Esophagus squamous epithelium (tissue), 5 donors: Measurements from ENCODE around the gene PNPLA2. TPM values are rescaled to one million over a fixed set of nuclear protein-coding genes. Genes with fewer than 3 reads are reported as not detected.

Source experiments
- DNase-seq: peaks from one replicate; lab custom pipeline; 2025; lab: John Stamatoyannopoulos, UW
- H3K27ac ChIP-seq, 4 donors: fragments of 200-600 bp; sonication (generic); one replicate each; pipeline ENCODE4 v1.5.1; 2016 to 2019; ENCODE audit warnings: mild to moderate bottlenecking in 1 of 4
- H3K27me3 ChIP-seq, 4 donors: fragments of 200-600 bp; sonication (generic); 1 replicate in 3 of 4; 2 replicates in 1 of 4; pipeline versions ENCODE4 v1.5.1 to v1.6.0; 2017 to 2021; ENCODE audit warnings: antibody characterized with exemption in 1 of 4
- H3K36me3 ChIP-seq, 3 donors: fragments of 200-600 bp; sonication (generic); one replicate each; pipeline ENCODE4 v1.5.1; 2016 to 2019
- H3K4me1 ChIP-seq, 3 donors: fragments of 200-600 bp; sonication (generic); one replicate each; pipeline ENCODE4 v1.5.1; 2017 to 2019
- H3K4me3 ChIP-seq, 4 donors: fragments of 200-600 bp; sonication (generic); 1 replicate in 3 of 4; 2 replicates in 1 of 4; pipeline ENCODE4 v1.5.1; 2016 to 2019; ENCODE audit warnings: mild to moderate bottlenecking in 2 of 4, moderate library complexity in 1 of 4
- H3K9me3 ChIP-seq, 3 donors: fragments of 200-600 bp; sonication (generic); one replicate each; pipeline ENCODE4 v1.5.1; 2016 to 2019
- CTCF ChIP-seq, 6 experiments: fragments of 450-650 bp in 4 of 6; fragments of 200-600 bp in 2 of 6; sonication (generic) in 2 of 6; IDR thresholded peaks; one replicate each; pipeline ENCODE4 v1.5.1; 2016 to 2019; ENCODE audit warnings: antibody characterized with exemption in 6 of 6, mild to moderate bottlenecking in 4 of 6, moderate library complexity in 4 of 6
- POLR2A ChIP-seq, 4 donors: fragments of 450-650 bp; IDR thresholded peaks; one replicate each; pipeline ENCODE4 v1.6.1; 2017; ENCODE audit warnings: antibody characterized with exemption in 4 of 4, mild to moderate bottlenecking in 4 of 4, moderate library complexity in 3 of 4
- WGBS, 2 donors: methylation state at CpG; one replicate each; pipeline ENCODE4 v1.1.5; 2018; 5-methylcytosine and 5-hydroxymethylcytosine counted together
- intact Hi-C: fragments of 100-400 bp; cut with DNase I; formaldehyde crosslinking; loops from one replicate; pipeline ENCODE4 v1.15.0; 2022
- total RNA-seq, 4 donors: library from RNA; depleted of rRNA; stranded (reverse); fragments of >200 nt; gene quantifications; one replicate each; pipeline ENCODE4 v1.1.0, GENCODE V29; 2016
- donor health status: DM: yes; HTN: yes; CAD: no.

PNPLA2 gene
- total RNA-seq, 4 donors from 2014 or later, result 14.2 to 42.7 (median 26.0) TPM

- intact Hi-C loops, result no loop called here
- TF ChIP-seq POLR2A (IDR thresholded peaks at IDR 0.05) (no peak), CTCF (IDR thresholded peaks at IDR 0.05) (no peak)
- Histone ChIP-seq H3K4me3 (no peak overlapping the region), H3K27me3 (peaks cover 0 to 37% (median 3%) of the 10 kb centered on the region in 4 donors), H3K27ac (no peak overlapping the region), H3K36me3 (peaks cover 4 to 30% (median 4%) of the 10 kb centered on the region in 3 donors), H3K4me1 (peaks cover 15 to 40% (median 17%) of the 10 kb centered on the region in 3 donors), H3K9me3 (no peaks in the 10 kb centered on the region)
- no peak for DNase-seq
- WGBS, 2 donors, result 41 to 70% methylated on average over 2 to 6 of the region's 18 CpGs
These were observed 27.8 kb upstream of the PNPLA2 start for GRCh38 chr11:790721-791564.

GRCh38 chr11:791658-792534 lies 26.8 kb upstream of the PNPLA2 start:
- WGBS, 2 donors, result no CpG with 5 or more reads among the region's 49 CpGs
- Histone ChIP-seq H3K27me3 (peaks cover 0 to 36% (median 3%) of the 10 kb centered on the region in 4 donors), H3K36me3 (peaks cover 4 to 30% (median 4%) of the 10 kb centered on the region in 3 donors), H3K27ac (no peak overlapping the region), H3K4me3 (no peak overlapping the region), H3K9me3 (no peaks in the 10 kb centered on the region), H3K4me1 (peaks cover 22 to 50% (median 25%) of the 10 kb centered on the region in 3 donors)
- no peak for TF ChIP-seq POLR2A (IDR thresholded peaks at IDR 0.05)
- no peak for TF ChIP-seq CTCF (IDR thresholded peaks at IDR 0.05)
- no peak for DNase-seq
- intact Hi-C loops, result no loop called here

GRCh38 chr11:792535-792821 lies 26.2 kb upstream of the PNPLA2 start:
- intact Hi-C loops, result no loop called here
- Histone ChIP-seq H3K9me3 (no peaks in the 10 kb centered on the region), H3K27ac (no peak overlapping the region), H3K4me1 (peaks cover 24 to 56% (median 31%) of the 10 kb centered on the region in 3 donors), H3K36me3 (peaks cover 4 to 30% (median 4%) of the 10 kb centered on the region in 3 donors), H3K4me3 (no peak overlapping the region), H3K27me3 (peaks cover 0 to 31% (median 3%) of the 10 kb centered on the region in 4 donors)
- DNase-seq, result no peak
- no CpG with 5 or more reads among the region's 15 CpGs for WGBS, 2 donors
- TF ChIP-seq CTCF (IDR thresholded peaks at IDR 0.05) (no peak), POLR2A (IDR thresholded peaks at IDR 0.05) (no peak)

- Histone ChIP-seq H3K27me3 (peaks cover 0 to 27% (median 3%) of the 10 kb centered on the region in 4 donors), H3K9me3 (no peaks in the 10 kb centered on the region), H3K4me1 (peaks cover 24 to 55% (median 33%) of the 10 kb centered on the region in 3 donors), H3K27ac (no peak overlapping the region), H3K36me3 (peaks cover 4 to 30% (median 4%) of the 10 kb centered on the region in 3 donors), H3K4me3 (no peak overlapping the region)
- 98% methylated on average over 4 of the region's 13 CpGs; no CpG with 5 or more reads in 1 of the 2 donors for WGBS, 2 donors
- no peak for DNase-seq
- intact Hi-C loops, result no loop called here
- TF ChIP-seq CTCF (IDR thresholded peaks at IDR 0.05) (no peak), POLR2A (IDR thresholded peaks at IDR 0.05) (no peak)
These were observed 25.8 kb upstream of the PNPLA2 start for GRCh38 chr11:792873-793272.
